NOMO-1 treated with DMSO at 0.1 percent for 48 hours (cell line): ENCODE data around the gene OGFR.
A peak's percentile ranks its signal among the peaks of the same experiment; 100 is the strongest.

Experiments used
- DNase-seq: peaks from one replicate; lab custom pipeline; 2025; ENCODE audit not compliant: unreplicated experiment; lab: John Stamatoyannopoulos, UW

OGFR gene

DNA sequence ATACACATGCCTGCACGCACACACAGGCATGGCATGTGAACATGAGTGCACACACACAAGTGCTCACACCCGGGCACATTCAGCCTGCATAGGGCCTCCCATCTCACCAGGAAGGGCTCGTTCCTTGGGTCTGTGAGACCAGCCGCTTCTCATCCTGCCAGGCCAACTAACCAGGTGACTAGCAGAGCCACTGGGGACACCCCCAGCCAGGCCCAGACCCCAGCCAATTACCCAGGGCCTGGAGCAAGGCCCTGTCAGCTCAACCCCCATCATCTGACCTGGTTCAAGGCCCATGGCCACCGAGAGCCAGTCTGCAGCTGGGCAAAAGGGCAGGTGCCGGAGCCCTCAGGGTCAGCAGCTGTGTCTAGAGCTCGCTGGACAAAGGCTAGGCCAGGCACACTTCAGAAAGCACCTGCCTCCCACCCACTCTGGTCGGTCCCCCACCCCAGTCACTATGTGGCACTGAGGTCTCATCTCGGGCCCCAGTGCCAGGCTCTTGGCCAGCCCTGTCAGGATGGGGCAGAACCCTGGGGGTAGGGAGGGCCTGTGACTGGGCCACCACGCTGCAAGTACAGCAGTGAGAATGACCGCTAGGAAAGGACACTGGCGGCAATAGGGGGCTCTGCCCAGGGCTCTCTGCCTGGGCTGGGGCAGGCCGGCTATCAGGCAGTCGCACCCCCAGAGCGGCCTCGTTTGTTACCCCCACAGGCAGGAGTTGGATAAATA, 35.1 kb upstream of the OGFR start:
- no peak for DNase-seq

DNA sequence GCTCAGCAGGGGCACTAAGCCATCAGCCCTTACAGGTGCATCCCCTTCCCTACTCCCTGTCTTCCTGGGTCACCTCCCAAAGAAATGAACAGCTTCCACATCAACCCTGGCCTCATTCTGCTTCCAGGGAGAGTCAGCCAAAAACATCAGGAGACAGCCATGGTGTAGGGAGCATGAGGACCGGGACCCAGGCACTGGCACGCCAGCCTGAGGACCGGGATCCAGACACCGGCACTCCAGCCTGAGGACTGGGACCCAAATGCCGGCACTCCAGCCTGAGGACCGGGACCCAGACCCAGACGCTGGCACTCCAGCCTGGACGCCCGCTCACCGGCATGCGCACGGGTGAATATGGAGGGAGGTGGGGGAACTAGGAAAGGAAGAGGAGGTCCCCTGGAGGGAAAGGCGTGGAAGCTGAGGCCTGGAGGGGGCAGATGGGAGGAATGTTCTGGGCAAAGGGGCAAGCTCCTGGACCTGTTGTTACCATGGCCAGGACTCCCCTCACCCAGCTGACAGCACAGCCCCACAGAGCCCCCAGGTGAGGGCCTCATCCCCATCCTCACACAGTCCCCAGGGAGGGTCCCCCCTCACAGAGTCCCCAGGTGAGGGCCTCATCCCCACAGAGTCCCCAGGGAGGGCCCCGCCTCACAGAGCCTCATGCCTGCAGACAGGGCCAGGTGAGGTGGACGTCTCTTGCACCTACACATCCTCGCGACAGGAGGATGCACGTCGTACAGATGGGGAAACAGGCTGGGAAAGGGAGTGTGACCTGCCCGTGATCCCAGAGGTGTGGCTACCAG, 34.3 kb upstream of the OGFR start:
- no peak for DNase-seq

DNA sequence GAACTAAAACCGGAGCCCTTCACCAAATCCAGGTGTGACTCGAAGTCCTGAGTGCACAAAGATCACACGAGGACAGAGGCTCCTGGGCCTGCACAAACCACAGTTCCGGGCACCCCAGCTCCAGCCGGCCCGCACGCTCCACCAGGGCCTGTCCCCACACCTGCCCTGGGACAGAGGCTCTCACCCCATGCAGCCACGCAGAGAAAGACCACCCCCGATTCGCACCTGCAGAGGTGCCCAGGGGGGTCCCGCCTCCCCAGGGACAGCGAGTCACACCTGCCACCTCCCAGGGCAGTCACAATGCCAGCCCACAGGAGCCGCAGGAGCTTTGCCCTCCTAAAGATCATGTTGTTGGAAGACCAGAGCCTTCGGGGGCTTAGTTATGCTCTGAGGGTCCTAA, 33.7 kb upstream of the OGFR start:
- DNase-seq, result no peak

DNA sequence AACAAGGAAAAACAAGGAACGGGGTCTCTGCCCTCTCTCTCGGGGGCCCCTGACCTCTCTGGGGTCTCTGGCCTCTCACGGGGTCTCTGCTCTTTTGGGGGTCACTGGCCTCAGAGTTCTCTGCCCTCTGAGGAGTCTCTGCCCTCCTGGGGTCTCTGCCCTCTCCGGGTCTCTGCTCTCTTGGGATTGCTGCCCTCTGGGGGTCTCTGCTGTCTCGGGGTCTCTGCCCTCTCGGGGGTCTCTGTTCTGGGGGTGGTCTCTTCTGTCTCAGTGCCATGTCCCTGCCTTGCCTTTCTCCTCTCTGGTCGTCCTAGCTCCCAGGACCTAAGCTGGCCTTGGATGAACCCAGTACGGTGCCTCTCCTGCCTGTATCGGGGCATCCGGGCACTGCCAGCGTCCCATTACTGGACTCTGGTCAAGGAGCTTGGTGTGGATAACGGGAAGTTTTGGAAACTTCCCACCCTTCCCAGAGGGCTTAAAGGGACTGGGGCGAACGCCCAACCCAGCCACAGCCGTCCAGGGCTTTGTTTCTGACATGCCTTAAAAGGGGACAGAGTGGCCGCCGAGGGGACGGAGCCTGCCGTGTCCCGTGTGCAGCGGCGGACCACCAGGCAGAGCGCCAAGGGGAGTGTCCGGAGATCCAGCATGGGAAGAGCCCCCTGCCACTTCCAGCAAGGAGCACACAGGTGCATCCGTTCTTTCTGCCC, 33.1 kb upstream of the OGFR start:
- DNase-seq, result no peak

DNA sequence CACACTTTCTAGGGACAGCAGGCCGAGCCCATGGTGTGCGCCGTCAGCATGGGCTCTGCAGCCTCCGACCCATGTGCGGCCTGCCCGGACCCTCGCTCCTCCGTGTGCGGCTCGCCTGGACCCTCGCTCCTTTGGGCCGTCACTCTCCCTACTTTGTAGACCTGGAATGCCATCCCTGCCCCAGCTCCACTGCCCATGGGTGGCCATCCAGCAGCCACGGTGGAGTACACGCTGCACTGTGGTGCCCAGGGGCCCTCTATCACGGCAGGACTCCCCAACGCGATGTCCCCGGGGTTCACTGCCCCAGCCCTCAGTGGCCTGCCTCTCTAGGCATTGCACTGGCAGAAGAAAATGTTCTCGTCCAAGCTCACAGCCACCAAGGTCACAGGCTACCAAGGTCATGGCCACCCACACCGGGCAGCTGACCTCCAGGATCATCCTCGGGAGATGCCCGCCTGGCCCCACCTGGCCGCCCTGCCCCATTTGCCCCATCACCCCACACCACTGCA, 32.5 kb upstream of the OGFR start:
- no peak for DNase-seq

DNA sequence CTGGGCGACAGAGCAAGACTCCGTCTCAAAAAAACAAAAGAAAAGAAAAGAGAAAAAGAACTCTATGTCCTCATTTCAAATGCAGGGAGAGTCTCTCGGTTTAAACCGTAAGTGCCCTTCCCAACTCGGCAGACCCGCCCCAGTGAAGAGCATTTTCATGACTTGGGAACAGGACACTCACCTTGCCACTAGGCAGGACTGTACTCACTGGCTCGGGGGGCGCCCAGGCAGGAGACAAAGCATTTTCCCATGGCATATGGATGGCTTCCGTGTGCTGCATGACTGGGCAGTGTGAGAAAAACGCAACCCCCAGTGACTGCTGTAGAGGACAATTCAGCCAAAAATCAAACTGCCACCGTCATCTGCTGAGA, 32.0 kb upstream of the OGFR start:
- DNase-seq, result no peak

DNA sequence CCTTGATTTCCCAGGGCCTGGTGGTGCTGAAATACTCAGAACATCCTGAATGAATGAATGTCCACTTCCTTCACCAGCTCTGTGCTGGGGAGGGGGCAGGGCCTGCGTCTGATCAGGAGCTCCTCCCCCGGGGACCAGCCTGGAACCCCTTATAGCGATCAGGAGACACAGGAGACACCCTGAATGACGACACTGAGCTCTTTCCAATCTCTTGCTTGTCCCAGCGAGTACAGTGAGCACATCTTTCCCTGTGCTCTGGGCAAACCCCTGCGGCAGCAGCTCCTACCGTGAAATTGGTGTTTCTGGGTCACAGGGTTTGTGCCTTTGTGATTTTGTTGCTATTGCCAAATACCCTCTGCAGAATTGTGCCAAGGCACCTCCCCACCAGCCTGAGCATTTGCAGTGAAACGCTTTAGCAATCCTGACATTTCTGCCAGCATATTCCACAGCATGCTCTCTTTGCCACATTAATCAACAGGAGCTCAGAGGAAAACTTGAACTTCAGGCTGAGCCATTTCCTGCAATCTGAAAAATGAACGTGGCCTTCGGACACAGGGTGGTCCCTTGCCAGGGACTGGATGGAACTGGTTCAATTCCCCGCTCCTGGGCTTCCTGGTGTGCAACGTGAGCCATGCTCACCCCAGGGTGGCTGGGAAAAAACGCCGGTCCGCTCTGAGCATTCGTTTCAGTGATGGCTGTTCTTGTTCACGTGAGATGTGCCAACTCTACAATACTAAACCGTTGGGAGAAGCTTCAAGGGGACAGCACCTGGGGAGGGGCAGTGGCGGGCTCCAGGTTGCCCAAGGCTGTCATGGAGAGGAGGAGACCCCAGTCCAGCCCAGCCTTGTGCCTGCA, 31.4 kb upstream of the OGFR start:
- no peak for DNase-seq

DNA sequence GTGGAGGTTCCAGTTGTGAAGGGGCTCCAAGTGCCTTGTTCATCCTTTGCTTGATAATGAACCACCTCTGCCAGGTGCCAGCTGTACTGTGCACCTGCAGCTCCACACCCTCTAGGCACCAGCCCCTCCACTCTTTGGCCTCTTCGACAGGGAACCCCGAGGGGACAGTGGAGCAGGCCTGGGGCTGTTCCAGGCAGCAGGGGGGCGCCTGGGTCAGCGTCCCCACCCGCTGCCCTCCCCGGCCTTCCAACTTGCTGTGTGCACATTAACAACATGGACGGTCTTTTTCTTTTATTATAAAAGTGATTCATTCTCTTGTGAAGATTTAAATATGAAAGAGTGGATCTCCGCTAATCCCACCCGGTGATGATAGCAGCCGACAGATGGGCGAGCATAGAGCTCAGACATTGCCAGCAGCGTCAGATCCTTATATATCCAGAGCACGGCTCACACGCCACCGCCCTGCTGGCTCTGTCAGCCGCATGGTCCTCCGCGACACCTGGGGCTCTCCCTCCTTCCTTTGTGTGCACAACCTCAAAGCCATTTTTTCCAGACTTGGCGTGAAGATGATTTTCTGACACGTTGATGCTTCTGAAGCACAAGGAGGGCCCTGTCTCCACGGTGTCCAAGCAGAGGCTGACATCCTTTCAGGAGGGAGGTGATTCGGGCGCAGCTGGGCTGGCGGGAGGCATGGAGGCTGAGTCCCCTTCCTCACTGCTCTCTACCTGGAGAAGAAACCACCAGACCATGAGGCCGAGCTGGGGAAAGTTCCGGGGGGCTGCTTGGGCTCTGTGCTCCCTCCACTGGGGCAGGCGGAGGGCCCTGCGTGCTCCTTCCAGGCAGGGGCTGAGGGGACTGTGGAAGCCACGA, 30.6 kb upstream of the OGFR start:
- no peak for DNase-seq

DNA sequence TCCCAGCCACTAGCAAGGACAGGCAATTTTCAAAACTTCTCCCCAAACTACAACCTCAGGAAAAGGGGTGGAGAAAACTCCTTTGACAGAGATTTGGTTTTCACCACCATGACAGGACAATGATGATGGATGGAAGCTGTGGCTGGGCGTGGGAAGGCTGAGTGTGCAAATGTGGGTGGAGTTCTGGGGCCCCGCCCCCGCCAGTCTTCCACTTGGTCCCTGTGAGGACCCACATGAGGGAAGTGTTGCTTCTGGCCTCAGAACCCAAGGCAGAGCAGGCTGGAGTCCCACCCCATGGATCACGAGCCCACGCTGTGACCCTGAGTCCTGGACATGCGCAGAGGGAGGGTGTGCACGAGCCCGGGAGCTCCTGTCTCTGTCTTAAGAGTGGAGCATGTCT, 29.9 kb upstream of the OGFR start:
- DNase-seq, result peak; percentile 66

DNA sequence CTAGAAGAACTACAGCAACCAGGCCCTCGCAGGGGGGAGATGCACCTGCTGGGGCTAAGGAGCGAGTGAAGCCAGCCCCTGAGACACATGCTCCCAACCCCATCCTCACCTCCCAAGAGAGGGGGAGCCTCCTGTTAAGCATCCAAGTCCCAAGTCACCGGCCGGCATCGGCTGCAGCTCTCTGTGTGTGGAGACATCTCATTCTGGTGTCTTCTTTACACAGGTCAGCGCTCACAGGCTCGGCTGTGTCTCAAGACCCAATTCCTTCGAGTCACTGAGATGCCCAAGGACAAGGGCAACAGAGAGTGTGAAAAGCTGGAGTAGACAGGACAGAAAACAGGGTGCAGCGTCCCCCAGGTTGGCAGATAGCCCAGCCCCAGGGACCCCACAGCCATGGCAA, 29.4 kb upstream of the OGFR start:
- DNase-seq, result no peak

DNA sequence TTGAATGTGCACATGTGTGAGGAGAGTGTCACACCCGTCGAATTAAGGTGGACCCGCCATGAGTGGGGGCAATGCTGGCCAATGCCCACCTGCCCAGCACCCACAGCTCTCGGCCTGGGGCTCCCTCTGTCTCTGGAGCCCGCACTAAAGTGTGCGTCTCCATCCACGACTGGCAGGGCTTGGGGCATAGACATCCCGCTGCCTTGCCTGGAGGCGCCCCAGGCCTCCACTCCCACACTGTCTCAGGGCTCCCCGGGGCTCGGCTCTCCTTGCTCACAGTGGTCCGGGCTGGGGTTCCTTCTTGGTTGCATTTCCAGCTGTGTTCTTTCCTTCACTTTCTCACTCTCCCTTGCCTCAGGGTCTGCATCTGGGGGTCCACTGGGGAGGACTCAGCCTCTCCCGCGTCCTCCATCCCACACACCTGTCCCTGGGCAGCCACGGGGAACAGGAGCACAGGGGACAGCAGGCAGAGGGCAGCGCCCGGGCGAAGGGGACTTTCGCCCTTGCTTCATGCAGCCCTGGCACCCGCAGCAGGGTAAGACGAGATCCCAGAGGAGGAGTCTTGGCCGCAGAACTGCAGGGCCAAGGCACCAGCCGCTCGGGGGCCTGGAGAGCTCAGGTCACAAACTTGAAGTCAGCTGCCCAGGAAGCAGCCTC, 28.5 kb upstream of the OGFR start:
- no peak for DNase-seq

DNA sequence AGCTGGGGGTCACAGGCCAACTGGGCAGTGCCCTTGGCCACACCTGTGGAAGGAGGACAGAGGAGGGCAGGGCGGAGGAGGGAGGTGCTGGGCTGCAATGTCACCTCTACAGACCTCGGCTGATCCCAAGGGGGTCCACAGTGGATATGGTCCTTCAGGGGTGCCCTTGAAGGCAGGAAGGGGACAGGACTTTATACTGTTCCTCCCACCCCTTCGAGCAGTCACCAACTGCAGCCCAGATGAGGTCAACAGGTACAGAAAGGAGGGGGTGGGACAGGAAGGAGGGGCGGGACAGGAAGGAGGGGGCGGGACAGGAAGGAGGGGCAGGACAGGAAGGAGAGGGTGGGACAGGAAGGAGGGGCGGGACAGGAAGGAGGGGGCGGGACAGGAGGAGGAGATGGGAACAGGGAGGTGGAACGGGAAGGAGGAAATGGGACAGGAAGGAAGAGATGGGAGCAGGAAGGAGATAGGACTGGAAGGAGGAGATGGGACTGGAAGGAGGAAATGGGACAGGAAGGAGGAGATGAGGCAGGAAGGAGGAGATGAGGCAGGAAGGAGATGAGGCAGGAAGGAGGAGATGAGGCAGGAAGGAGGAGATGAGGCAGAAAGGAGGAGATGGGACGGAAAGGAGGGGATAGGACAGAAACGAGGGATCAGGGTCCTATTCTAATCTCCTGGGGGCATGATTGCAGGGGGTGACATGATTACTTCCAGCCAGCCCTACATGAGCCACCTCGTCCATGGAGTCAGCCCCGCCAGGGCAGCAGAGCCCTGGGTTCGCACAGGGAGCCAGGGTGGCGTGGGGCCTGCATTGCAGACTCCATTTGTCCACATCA, 27.7 kb upstream of the OGFR start:
- DNase-seq, result peak; percentile 15

DNA sequence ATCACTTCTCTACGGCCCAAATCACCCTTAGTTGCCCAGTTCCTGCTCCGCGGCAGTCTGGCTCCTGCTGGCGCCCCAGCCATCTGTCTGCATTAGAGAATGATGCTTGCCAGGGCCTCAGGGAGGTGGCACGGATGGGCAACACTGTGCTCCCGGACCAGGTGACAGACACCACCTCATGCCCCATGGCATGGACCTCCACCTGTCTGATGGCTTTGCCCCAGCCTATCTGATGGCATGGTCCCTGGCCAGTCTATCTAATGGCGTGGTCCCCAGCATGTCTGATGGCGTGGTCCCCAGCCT, 27.2 kb upstream of the OGFR start:
- no peak for DNase-seq

DNA sequence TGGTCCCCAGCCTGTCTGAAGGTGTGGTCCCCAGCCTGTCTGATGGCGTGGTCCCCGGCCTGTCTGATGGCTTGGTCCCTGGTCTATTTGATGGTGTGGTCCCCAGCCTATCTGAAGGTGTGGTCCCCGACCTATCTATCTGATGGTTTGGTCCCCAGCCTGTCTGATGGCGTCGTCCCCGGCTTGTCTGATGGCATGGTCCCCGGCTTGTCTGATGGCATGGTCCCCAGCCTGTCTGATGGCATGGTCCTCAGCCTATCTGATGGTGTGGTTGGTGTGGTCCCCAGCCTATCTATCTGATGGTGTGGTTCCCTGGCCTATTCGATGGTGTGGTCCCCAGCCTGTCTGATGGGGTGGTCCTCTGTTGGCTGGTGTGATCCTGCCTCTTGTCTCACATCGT, 26.6 kb upstream of the OGFR start:
- no peak for DNase-seq

DNA sequence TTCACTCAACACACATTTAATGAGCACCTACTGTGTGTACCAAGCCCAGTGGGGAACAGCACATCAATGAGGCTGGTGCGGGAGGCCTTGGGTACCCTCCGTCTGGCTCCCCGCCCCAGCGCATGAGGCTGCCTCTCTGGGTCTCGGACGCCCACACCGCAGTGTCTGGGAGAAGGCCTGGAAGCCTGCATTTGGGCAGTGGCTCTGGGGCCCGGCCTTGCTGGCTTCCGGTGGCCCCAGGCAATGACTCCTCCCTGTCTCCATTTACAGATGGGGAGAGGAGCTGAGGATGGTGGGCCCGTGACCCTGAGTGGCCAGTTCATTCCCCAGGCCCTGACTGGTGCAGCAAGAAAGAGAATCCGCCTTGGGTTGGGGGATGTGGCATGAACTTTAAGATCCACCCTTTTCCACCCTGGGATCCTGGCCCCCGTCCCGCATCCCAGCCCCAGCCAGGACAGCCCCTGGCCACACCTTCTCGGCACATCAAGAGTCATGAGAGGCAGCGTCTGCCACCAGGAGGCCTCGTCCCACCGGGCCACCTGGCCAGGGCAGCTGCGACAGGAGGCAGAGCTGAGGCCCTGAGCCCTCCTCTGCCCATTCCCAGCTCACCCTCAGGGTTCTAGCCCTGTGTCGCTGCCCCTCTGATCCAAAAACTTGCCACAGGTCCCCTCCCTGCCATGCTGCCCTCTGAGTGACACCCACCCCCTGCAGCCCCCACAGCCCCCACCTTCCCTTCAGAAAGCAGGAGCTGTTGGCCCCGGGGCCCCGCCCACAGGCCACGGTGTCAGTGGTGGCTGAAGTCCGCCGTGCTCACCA, 25.8 kb upstream of the OGFR start:
- no peak for DNase-seq

DNA sequence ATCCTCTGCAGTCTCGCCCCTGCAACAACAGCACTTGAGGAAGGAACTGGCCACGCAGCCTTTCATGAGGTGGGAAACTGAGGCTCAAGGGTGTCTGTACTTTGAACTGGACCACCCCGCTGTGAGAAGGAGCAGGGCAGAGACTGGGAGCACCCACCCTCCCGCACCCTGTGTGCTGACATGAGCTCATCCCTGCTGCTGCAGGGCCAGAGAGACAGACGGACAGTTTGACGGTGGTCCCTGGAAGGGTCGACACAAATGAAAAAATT, 25.3 kb upstream of the OGFR start:
- DNase-seq, result no peak

DNA sequence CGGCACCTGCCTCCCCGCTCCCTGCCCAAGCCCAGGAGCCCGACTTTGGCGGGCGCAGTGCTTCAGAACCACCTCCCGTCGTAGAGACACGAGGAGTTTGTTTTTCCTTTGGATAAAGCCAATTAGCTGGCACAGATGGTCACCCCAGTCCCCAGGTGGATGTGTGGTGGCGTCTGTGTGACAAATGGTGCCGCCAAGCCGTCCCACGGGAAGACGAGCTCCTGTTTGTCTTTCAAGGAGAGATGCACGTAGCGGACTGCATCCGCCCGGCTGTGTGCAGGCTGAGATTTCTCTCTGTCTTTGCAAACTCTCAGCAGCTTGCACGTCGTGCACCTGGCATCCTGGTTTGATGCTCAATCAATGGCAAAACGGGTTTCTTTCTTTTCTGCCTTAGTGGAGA, 24.4 kb upstream of the OGFR start:
- DNase-seq, result no peak

DNA sequence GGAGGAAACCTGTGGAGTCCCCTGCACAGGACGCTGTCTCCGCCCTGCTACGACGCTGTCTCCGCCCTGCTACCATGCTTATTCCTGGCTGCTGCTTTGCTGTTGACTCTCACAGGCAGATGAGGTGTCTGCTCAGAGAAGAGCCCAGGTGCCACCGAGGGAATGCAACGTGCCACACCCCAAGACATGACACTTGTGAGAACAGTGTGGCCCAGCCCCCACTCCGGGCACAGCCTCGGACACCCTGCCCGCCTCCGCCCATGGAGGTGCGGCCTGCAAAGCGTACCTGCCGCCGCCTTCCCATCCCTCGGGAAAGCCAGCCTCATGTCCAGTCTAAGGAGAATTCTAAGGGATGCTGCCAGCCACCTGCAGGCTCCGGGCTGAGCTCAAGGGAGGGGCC, 23.9 kb upstream of the OGFR start:
- DNase-seq, result no peak
